Subcutaneous adipose tissue (tissue), 4 donors: Measurements from ENCODE around the gene SYT11. TPM values are rescaled to one million over a fixed set of nuclear protein-coding genes. Genes with fewer than 3 reads are reported as not detected.

ENCODE experiments used
- total RNA-seq, 4 donors: library from RNA; depleted of rRNA; stranded (reverse); fragments of >200 nt; gene quantifications; one replicate each; pipeline ENCODE4 v1.1.0, GENCODE V29; 2016
- TF ChIP-seq, protein P1 (sequence below): fragments of 450-650 bp; IDR thresholded peaks from one replicate; pipeline ENCODE4 v1.5.1; 2016; ENCODE audit warnings: low read depth, mild to moderate bottlenecking, control low read depth, antibody characterized with exemption, moderate library complexity

SYT11 gene
- total RNA-seq, 4 donors from 2014 or later, result 4.3 to 13.8 (median 5.2) TPM

GRCh38 chr1:155904261-155904660, 44.9 kb downstream of the SYT11 start:
- TF ChIP-seq, protein P1, sequence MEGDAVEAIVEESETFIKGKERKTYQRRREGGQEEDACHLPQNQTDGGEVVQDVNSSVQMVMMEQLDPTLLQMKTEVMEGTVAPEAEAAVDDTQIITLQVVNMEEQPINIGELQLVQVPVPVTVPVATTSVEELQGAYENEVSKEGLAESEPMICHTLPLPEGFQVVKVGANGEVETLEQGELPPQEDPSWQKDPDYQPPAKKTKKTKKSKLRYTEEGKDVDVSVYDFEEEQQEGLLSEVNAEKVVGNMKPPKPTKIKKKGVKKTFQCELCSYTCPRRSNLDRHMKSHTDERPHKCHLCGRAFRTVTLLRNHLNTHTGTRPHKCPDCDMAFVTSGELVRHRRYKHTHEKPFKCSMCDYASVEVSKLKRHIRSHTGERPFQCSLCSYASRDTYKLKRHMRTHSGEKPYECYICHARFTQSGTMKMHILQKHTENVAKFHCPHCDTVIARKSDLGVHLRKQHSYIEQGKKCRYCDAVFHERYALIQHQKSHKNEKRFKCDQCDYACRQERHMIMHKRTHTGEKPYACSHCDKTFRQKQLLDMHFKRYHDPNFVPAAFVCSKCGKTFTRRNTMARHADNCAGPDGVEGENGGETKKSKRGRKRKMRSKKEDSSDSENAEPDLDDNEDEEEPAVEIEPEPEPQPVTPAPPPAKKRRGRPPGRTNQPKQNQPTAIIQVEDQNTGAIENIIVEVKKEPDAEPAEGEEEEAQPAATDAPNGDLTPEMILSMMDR, result no peak

- TF ChIP-seq, protein P1, result no peak
These were observed 50.5 kb downstream of the SYT11 start for GRCh38 chr1:155909894-155910293.

DNA sequence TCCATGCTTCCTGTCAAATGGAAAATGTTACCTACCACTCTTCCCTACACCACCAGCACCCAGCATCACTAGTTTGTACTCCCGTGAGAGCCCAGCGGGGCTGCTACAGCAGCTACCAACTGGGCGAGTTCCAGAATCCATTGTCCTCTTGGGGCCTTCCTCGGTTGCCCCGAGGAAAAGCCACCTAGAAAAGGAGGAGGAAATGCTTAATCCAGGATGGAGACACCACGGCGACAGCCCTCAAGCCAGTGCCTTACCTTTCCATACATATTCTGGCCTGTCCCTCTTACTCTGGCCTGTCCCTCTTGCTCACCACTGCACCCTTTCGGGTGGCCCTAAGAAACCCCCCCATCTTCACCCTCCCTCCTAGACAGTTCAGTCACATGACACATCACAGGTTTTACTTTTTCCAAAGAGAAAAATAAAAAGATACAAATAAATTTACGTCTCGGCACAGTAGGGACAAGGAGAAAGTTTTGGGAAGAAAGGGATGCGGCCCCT, 51.3 kb downstream of the SYT11 start:
- TF ChIP-seq, protein P1, result no peak

GRCh38 chr1:155911156-155912055, 52.0 kb downstream of the SYT11 start, which contains the start of gene RIT1:
Gene RIT1, minus strand, starts transcription at chr1:155911349. Its CDS starts 588 bp downstream, at chr1:155910761.
- TF ChIP-seq, protein P1, result no peak

GRCh38 chr1:155912056-155912536, 52.7 kb downstream of the SYT11 start:
- TF ChIP-seq, protein P1, result no peak

GRCh38 chr1:155913969-155914757, 54.8 kb downstream of the SYT11 start:
- TF ChIP-seq, protein P1, result no peak

DNA sequence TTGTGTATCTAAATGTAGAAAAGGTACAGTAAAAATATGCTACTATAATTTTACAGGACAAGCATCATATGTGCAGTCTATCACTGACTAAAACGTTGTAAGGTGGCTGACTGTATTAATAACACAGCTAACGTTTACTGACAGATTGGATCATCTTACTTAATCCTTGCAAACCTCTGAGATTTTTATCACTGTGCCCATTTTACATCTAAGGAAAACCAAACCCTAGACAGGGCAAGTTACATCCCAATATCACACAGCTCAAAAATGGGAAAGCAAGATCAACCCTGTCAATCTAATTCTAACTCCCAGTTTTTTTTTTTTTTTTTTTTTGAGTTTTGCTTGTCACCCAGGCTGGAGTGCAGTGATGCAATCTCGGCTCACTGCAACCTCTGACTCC, 59.3 kb downstream of the SYT11 start:
- TF ChIP-seq, protein P1, result no peak
